Endothelial cell of umbilical vein (primary cell): ENCODE data around the gene SEMA6C. TPM values are rescaled to one million over a fixed set of nuclear protein-coding genes. Genes with fewer than 3 reads are reported as not detected.

Source experiments
- BruUV-seq: library from RNA; stranded (reverse); fragments of 400-500 nt; replicated peaks from 2 replicates; lab custom pipeline; 2021; lab: Mats Ljungman, UMichigan
- CTCF ChIA-PET: fragments of 300-600, 350-600 bp; sonication (Branson Sonifier 250); formaldehyde crosslinking; loops from one replicate; lab custom pipeline; 2021; ENCODE audit warnings: antibody characterized with exemption, inconsistent platforms; lab: Charles Lee
- POLR2A ChIA-PET: fragments of 300-600, 350-600 bp; sonication (Branson Sonifier 250); formaldehyde crosslinking; loops from one replicate; lab custom pipeline; 2021; ENCODE audit warnings: antibody characterized with exemption, inconsistent platforms; lab: Charles Lee
- DNase-seq: peaks from one replicate; pipeline ENCODE4 v3.0.0-alpha.2; 2011; ENCODE audit warnings: low read depth, low spot score
- FAIRE-seq: peaks from 2 replicates; lab custom pipeline; 2011; peaks lifted over from hg19 to GRCh38; lab: Jason Lieb, UNC
- H2AFZ ChIP-seq: 2 replicates; pipeline ENCODE4 v1.6.0; 2012; ENCODE audit warnings: low read depth, low read length, control low read depth, inconsistent platforms
- H3K27ac ChIP-seq: 2 replicates; pipeline ENCODE4 v1.5.1; 2011; ENCODE audit warnings: low read depth, mild to moderate bottlenecking, control low read depth, low read length, moderate library complexity; ENCODE audit not compliant: insufficient read depth
- H3K27me3 ChIP-seq, 2 experiments: 2 replicates each; pipeline versions ENCODE4 v1.6.0 to v1.6.1; 2011; ENCODE audit warnings: low read length in 2 of 2, mixed read lengths in 1 of 2; ENCODE audit not compliant: control insufficient read depth in 2 of 2, insufficient read depth in 2 of 2
- H3K36me3 ChIP-seq, 2 experiments: 2 replicates in 1 of 2; 3 replicates in 1 of 2; pipeline ENCODE4 v1.5.1; 2011; ENCODE audit warnings: low read length in 2 of 2, mild to moderate bottlenecking in 1 of 2, moderate library complexity in 1 of 2; ENCODE audit not compliant: control insufficient read depth in 2 of 2, insufficient read depth in 2 of 2; ENCODE audit errors: extremely low read depth in 1 of 2
- H3K4me1 ChIP-seq: 3 replicates; pipeline ENCODE4 v1.5.1; 2011; ENCODE audit warnings: mild to moderate bottlenecking, low read length; ENCODE audit not compliant: control insufficient read depth, insufficient read depth; ENCODE audit errors: extremely low read depth
- H3K4me2 ChIP-seq: 2 replicates; pipeline ENCODE4 v1.6.1; 2011; ENCODE audit warnings: low read length, control low read depth, mixed read lengths; ENCODE audit not compliant: insufficient read depth
- H3K4me3 ChIP-seq, 3 experiments: fragments of 200-600 bp in 1 of 3; sonication (generic), shearing (Covaris generic) in 1 of 3; replicated peaks in 1 of 3; 2 replicates each; pipeline ENCODE4 v1.5.1; 2011 to 2016; ENCODE audit warnings: control low read depth in 3 of 3, low read length in 3 of 3, mild to moderate bottlenecking in 2 of 3, inconsistent platforms in 1 of 3, low read depth in 1 of 3, moderate library complexity in 1 of 3; ENCODE audit not compliant: insufficient read depth in 1 of 3
- H3K79me2 ChIP-seq: 2 replicates; pipeline ENCODE4 v1.6.0; 2012; ENCODE audit warnings: low read length, inconsistent platforms; ENCODE audit not compliant: control insufficient read depth, insufficient read depth
- H3K9ac ChIP-seq: replicated peaks from 2 replicates; pipeline ENCODE3; 2011; ENCODE audit warnings: low read length, control low read depth; ENCODE audit not compliant: insufficient read depth; ENCODE audit errors: extremely low read depth
- H3K9me1 ChIP-seq: replicated peaks from 3 replicates; pipeline ENCODE4 v1.6.0; 2011; ENCODE audit warnings: mild to moderate bottlenecking, low read length; ENCODE audit not compliant: control insufficient read depth, insufficient read depth; ENCODE audit errors: extremely low read depth
- H3K9me3 ChIP-seq: replicated peaks from 2 replicates; pipeline ENCODE4 v1.5.1; 2012; ENCODE audit warnings: low read length, inconsistent platforms; ENCODE audit not compliant: control insufficient read depth, insufficient read depth
- H4K20me1 ChIP-seq: replicated peaks from 2 replicates; pipeline ENCODE3; 2011; ENCODE audit warnings: mild to moderate bottlenecking, low read length; ENCODE audit not compliant: control insufficient read depth, insufficient read depth; ENCODE audit errors: extremely low read depth
- CTCF ChIP-seq, 2 donors: IDR thresholded peaks; 1 replicate in 1 of 2; 2 replicates in 1 of 2; pipeline ENCODE4 v1.5.1; 2011; ENCODE audit warnings: low read length in 2 of 2, mild to moderate bottlenecking in 2 of 2, moderate library complexity in 2 of 2, control low read depth in 1 of 2, inconsistent platforms in 1 of 2, low read depth in 1 of 2; ENCODE audit not compliant: insufficient read depth in 1 of 2; ENCODE audit errors: extremely low read depth in 1 of 2
- EZH2 ChIP-seq: IDR thresholded peaks from 2 replicates; pipeline ENCODE4 v1.6.1; 2012; ENCODE audit warnings: borderline replicate concordance, low read depth, mild to moderate bottlenecking, moderate library complexity, low read length, inconsistent platforms; ENCODE audit not compliant: severe bottlenecking
- FOS ChIP-seq: IDR thresholded peaks from 2 replicates; pipeline ENCODE4 v1.6.1; 2011; ENCODE audit warnings: mild to moderate bottlenecking, low read length, moderate library complexity, borderline replicate concordance; ENCODE audit not compliant: insufficient read depth
- GATA2 ChIP-seq: IDR thresholded peaks from 2 replicates; pipeline ENCODE4 v1.7.0; 2011; ENCODE audit warnings: low read depth, mild to moderate bottlenecking, moderate library complexity, mixed read lengths, low read length; ENCODE audit not compliant: insufficient read length, insufficient read depth
- JUN ChIP-seq: IDR thresholded peaks from 2 replicates; pipeline ENCODE4 v1.6.1; 2011; ENCODE audit warnings: borderline replicate concordance, low read depth; ENCODE audit not compliant: insufficient read length, insufficient read depth
- MAX ChIP-seq: IDR thresholded peaks from 2 replicates; pipeline ENCODE4 v1.6.1; 2011; ENCODE audit not compliant: insufficient read depth, insufficient read length
- MYC ChIP-seq: IDR thresholded peaks from one replicate; pipeline ENCODE4 v1.6.1; 2011; ENCODE audit warnings: mild to moderate bottlenecking, low read depth, low read length
- POLR2A ChIP-seq: IDR thresholded peaks from 2 replicates; pipeline ENCODE4 v1.6.1; 2012; ENCODE audit warnings: low read depth, mild to moderate bottlenecking, control low read depth, low read length
- POLR2AphosphoS5 ChIP-seq: IDR thresholded peaks from 2 replicates; pipeline ENCODE4 v1.6.1; 2012; ENCODE audit warnings: low read depth, mild to moderate bottlenecking, control low read depth, low read length, moderate library complexity; ENCODE audit not compliant: insufficient read depth
- dilution Hi-C: fragments of 300-500 bp; cut with MboI; formaldehyde crosslinking; loops from one replicate; pipeline ENCODE4 v1.15.0; 2019; ENCODE audit warnings: low sequenced_read_pairs; ENCODE audit not compliant: extremely low pct_ligation_motif_present
- intact Hi-C: fragments of 100-400 bp; cut with micrococcal nuclease; formaldehyde crosslinking; loops from one replicate; pipeline ENCODE4 v1.10.0; 2022
- polyA plus RNA-seq, 4 experiments: library from polyadenylated mRNA; depleted of rRNA in 3 of 4; stranded (reverse) in 3 of 4; unstranded in 1 of 4; fragments of >200 nt; gene quantifications; 2 replicates each; pipeline versions ENCODE4 v1.2.1 to v1.2.3, GENCODE V29; 2011 to 2012; ENCODE audit warnings: missing spikeins in 1 of 4
- total RNA-seq: library from RNA; stranded (reverse); gene quantifications from 2 replicates; pipeline ENCODE4 v1.2.3, GENCODE V29; 2021

SEMA6C gene
- total and polyA plus RNA-seq, 2 donors (not counting 3 experiments of a cell fraction or from before 2014, with no cell fraction given), result 53.0 to 71.9 TPM

- DNase-seq, result no peak
- dilution Hi-C loops, result no loop called here
- TF ChIP-seq FOS, result no peak
- TF ChIP-seq MAX, result no peak
- no peak for TF ChIP-seq POLR2AphosphoS5
- Histone ChIP-seq H3K9ac (no peak overlapping the region), H3K9me3 (no peaks in the 10 kb centered on the region), H3K27ac (no peak overlapping the region), H3K79me2 (peaks cover 31% of the 10 kb centered on the region), H3K4me1 (peaks cover 10% of the 10 kb centered on the region), H3K9me1 (no peaks in the 10 kb centered on the region), H3K4me3 (no peak overlapping the region), H2AFZ (no peak overlapping the region), H4K20me1 (no peaks in the 10 kb centered on the region), H3K36me3 (peaks cover 7 to 11% of the 10 kb centered on the region in 2 experiments), H3K4me2 (no peak overlapping the region), H3K27me3 (no peaks in the 10 kb centered on the region)
- intact Hi-C loops, result no loop called here
- ChIA-PET POLR2A (no interaction called here), CTCF (no interaction called here)
- no peak for FAIRE-seq
- no TSS peak for BruUV-seq
Observed at GRCh38 chr1:151187205-151187604, 40.8 kb upstream of the SEMA6C start.

GRCh38 chr1:151184211-151184610 lies 37.8 kb upstream of the SEMA6C start:
- ChIA-PET POLR2A (no interaction called here), CTCF (interaction anchor here (1.7 kb wide), 1 partner anchor 85 kb away, joined by 5 read pairs; no protein-coding TSS in a partner anchor)
- H4K20me1 ChIP-seq, result no peaks in the 10 kb centered on the region
- no peak overlapping the region for H3K9ac ChIP-seq
- no peak overlapping the region for H3K4me3 ChIP-seq
- peaks cover 15 to 17% of the 10 kb centered on the region in 2 experiments for H3K36me3 ChIP-seq
- H3K4me2 ChIP-seq, result no peak overlapping the region
- intact Hi-C loops (no loop called here), dilution Hi-C loops (no loop called here)
- no TSS peak for BruUV-seq
- DNase-seq (no peak), FAIRE-seq (no peak)
- H3K9me1 ChIP-seq, result no peaks in the 10 kb centered on the region
- H3K9me3 ChIP-seq, result no peaks in the 10 kb centered on the region
- peaks cover 24% of the 10 kb centered on the region for H3K79me2 ChIP-seq
- peaks cover 8% of the 10 kb centered on the region for H3K4me1 ChIP-seq
- no peaks in the 10 kb centered on the region for H3K27me3 ChIP-seq
- TF ChIP-seq MAX (no peak), CTCF (IDR thresholded peaks at IDR 0.05; ENCODE audit: extremely low read depth in 1 of 2, insufficient read depth in 1 of 2, low read depth in 1 of 2, low read length in 2 of 2) (no peak), MYC (no peak), FOS (no peak), EZH2 (no peak), GATA2 (no peak), JUN (no peak), POLR2A (no peak), POLR2AphosphoS5 (no peak)
- H2AFZ ChIP-seq, result no peak overlapping the region
- H3K27ac ChIP-seq, result no peak overlapping the region
